GM12891 (cell line): ENCODE results near the gene CKS1B.

Source experiments
- POLR2A ChIP-seq: IDR thresholded peaks from 2 replicates; pipeline ENCODE4 v1.6.1; 2011; ENCODE audit warnings: low read depth, low read length, control low read depth
- POLR2AphosphoS5 ChIP-seq: IDR thresholded peaks from 2 replicates; pipeline ENCODE4 v1.6.1; 2011; ENCODE audit warnings: low read depth, low read length, control low read depth

- no peak for TF ChIP-seq POLR2A
- TF ChIP-seq POLR2AphosphoS5: no peak
These were observed 9.4 kb downstream of the CKS1B start for GRCh38 chr1:154983776-154984466.
